ENCODE results near the gene ARMH3. TPM values are rescaled to one million over a fixed set of nuclear protein-coding genes. Genes with fewer than 3 reads are reported as not detected.

The ARMH3 gene
- total RNA-seq, 1 donor from 2014 or later, result 34.4 TPM

GRCh38 chr10:101960879-101961395, 95.0 kb downstream of the ARMH3 start:
- TF ChIP-seq, protein P1, sequence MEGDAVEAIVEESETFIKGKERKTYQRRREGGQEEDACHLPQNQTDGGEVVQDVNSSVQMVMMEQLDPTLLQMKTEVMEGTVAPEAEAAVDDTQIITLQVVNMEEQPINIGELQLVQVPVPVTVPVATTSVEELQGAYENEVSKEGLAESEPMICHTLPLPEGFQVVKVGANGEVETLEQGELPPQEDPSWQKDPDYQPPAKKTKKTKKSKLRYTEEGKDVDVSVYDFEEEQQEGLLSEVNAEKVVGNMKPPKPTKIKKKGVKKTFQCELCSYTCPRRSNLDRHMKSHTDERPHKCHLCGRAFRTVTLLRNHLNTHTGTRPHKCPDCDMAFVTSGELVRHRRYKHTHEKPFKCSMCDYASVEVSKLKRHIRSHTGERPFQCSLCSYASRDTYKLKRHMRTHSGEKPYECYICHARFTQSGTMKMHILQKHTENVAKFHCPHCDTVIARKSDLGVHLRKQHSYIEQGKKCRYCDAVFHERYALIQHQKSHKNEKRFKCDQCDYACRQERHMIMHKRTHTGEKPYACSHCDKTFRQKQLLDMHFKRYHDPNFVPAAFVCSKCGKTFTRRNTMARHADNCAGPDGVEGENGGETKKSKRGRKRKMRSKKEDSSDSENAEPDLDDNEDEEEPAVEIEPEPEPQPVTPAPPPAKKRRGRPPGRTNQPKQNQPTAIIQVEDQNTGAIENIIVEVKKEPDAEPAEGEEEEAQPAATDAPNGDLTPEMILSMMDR (IDR thresholded peaks at IDR 0.05; ENCODE audit: unreplicated experiment), result no peak
- Mint-ChIP-seq H3K4me3 (ENCODE audit: low read depth) (no peak overlapping the region), H3K9me3 (ENCODE audit: low read depth) (no peaks in the 10 kb centered on the region), H3K27ac (peak overlapping the region; percentile 83), H3K36me3 (ENCODE audit: insufficient read depth) (peaks cover 8% of the 10 kb centered on the region), H3K27me3 (no peaks in the 10 kb centered on the region), H3K4me1 (ENCODE audit: low read depth) (peaks cover 11% of the 10 kb centered on the region)
- DNase-seq (ENCODE audit: low spot score, unreplicated experiment), result no peak

- Mint-ChIP-seq H3K9me3 (ENCODE audit: low read depth) (no peaks in the 10 kb centered on the region), H3K27me3 (no peaks in the 10 kb centered on the region), H3K4me1 (ENCODE audit: low read depth) (peaks cover 11% of the 10 kb centered on the region), H3K27ac (no peak overlapping the region), H3K36me3 (ENCODE audit: insufficient read depth) (peaks cover 13% of the 10 kb centered on the region), H3K4me3 (ENCODE audit: low read depth) (no peak overlapping the region)
- TF ChIP-seq, protein P1 (IDR thresholded peaks at IDR 0.05; ENCODE audit: unreplicated experiment), result no peak
- DNase-seq (ENCODE audit: low spot score, unreplicated experiment), result no peak
Observed at GRCh38 chr10:101959346-101959916, 96.5 kb downstream of the ARMH3 start.

- no peaks in the 10 kb centered on the region for H3K27me3 Mint-ChIP-seq
- peaks cover 16% of the 10 kb centered on the region for H3K36me3 Mint-ChIP-seq (ENCODE audit: insufficient read depth)
- peaks cover 11% of the 10 kb centered on the region for H3K4me1 Mint-ChIP-seq (ENCODE audit: low read depth)
- no peak for DNase-seq (ENCODE audit: low spot score, unreplicated experiment)
- TF ChIP-seq, protein P1 (IDR thresholded peaks at IDR 0.05; ENCODE audit: unreplicated experiment), result no peak
- no peaks in the 10 kb centered on the region for H3K9me3 Mint-ChIP-seq (ENCODE audit: low read depth)
- H3K4me3 Mint-ChIP-seq (ENCODE audit: low read depth), result no peak overlapping the region
- H3K27ac Mint-ChIP-seq, result no peak overlapping the region
Observed at GRCh38 chr10:101958691-101959090, 97.3 kb downstream of the ARMH3 start.

GRCh38 chr10:101956898-101957297, 99.1 kb downstream of the ARMH3 start:
- H3K4me3 Mint-ChIP-seq (ENCODE audit: low read depth), result no peak overlapping the region
- H3K4me1 Mint-ChIP-seq (ENCODE audit: low read depth), result peaks cover 8% of the 10 kb centered on the region
- DNase-seq (ENCODE audit: low spot score, unreplicated experiment), result no peak
- H3K27me3 Mint-ChIP-seq, result no peaks in the 10 kb centered on the region
- TF ChIP-seq, protein P1 (IDR thresholded peaks at IDR 0.05; ENCODE audit: unreplicated experiment), result no peak
- peaks cover 6% of the 10 kb centered on the region for H3K9me3 Mint-ChIP-seq (ENCODE audit: low read depth)
- H3K27ac Mint-ChIP-seq, result no peak overlapping the region
- peaks cover 32% of the 10 kb centered on the region for H3K36me3 Mint-ChIP-seq (ENCODE audit: insufficient read depth)

DNA sequence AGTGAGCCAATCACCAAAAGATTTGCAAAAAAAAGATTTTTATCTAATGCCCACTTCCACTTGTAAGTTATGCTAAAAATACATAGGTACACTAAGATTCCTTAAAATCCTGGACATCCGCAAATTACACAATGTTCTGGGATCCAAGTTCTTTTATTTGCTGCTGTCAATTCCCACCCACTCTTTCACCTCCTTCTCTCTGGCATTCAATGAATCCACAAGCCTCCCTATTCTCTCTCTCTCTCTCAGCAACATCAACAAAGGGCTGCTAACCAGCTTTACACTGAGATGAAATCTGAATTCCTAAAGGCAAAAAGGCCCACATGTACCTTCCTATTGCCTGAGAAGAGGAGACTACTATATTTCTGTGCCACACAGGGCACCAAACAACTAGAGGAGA, 99.9 kb downstream of the ARMH3 start:
- TF ChIP-seq, protein P1 (IDR thresholded peaks at IDR 0.05; ENCODE audit: unreplicated experiment), result no peak
- DNase-seq (ENCODE audit: low spot score, unreplicated experiment), result no peak
- Mint-ChIP-seq H3K36me3 (ENCODE audit: insufficient read depth) (peaks cover 32% of the 10 kb centered on the region), H3K27me3 (no peaks in the 10 kb centered on the region), H3K9me3 (ENCODE audit: low read depth) (peaks cover 6% of the 10 kb centered on the region), H3K4me1 (ENCODE audit: low read depth) (peaks cover 6% of the 10 kb centered on the region), H3K4me3 (ENCODE audit: low read depth) (no peak overlapping the region), H3K27ac (no peak overlapping the region)

Measured in progenitor cell of endocrine pancreas (in vitro differentiated cells).